Upper lobe of left lung (tissue), 4 donors: Measurements from ENCODE around the gene LDB2.
"Not testable (repeated sequence)": the region's sequence is repeated elsewhere in the genome, so short reads cannot be mapped to it uniquely, and the experiment has no call there.

Source experiments
- EP300 ChIP-seq, 4 donors: sonication (generic); formaldehyde crosslinking; IDR thresholded peaks; one replicate each; pipeline ENCODE4 v1.5.1; 2017; ENCODE audit warnings: antibody characterized with exemption in 4 of 4, control low read depth in 2 of 4
- POLR2A ChIP-seq, 4 donors: fragments of 450-650 bp; IDR thresholded peaks; one replicate each; pipeline ENCODE4 v1.5.1; 2016 to 2017; ENCODE audit warnings: antibody characterized with exemption in 4 of 4, mild to moderate bottlenecking in 2 of 4
- POLR2AphosphoS5 ChIP-seq, 2 donors: sonication (generic); formaldehyde crosslinking; IDR thresholded peaks; one replicate each; pipeline ENCODE4 v1.5.1; 2017; ENCODE audit warnings: antibody characterized with exemption in 2 of 2
- TF ChIP-seq, protein P1 (sequence below), 6 experiments: fragments of 450-650 bp in 4 of 6; fragments of 200-600 bp in 2 of 6; sonication (generic) in 2 of 6; IDR thresholded peaks; one replicate each; pipeline ENCODE4 v1.5.1; 2016 to 2019; ENCODE audit warnings: antibody characterized with exemption in 6 of 6

DNA sequence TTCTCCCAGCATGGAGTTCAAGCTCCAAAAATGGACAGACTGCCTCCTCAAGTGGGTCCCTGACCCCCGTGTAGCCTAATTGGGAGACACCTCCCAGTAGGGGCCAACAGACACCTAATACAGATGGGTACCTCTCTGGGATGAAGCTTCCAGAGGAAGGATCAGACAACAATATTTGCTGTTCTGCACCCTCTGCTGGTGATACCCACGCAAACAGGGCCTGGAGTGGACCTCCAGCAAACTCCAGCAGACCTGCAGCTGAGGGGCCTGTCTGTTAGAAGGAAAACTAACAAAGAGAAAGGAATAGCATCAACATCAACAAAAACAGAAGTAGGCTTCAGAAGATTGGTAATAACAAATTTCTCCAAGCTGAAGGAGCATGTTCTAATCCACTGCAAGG lies 269.2 kb downstream of the LDB2 start:
- not testable (repeated sequence) for TF ChIP-seq POLR2A, EP300, POLR2AphosphoS5 (IDR thresholded peaks at IDR 0.05)
- TF ChIP-seq, protein P1, sequence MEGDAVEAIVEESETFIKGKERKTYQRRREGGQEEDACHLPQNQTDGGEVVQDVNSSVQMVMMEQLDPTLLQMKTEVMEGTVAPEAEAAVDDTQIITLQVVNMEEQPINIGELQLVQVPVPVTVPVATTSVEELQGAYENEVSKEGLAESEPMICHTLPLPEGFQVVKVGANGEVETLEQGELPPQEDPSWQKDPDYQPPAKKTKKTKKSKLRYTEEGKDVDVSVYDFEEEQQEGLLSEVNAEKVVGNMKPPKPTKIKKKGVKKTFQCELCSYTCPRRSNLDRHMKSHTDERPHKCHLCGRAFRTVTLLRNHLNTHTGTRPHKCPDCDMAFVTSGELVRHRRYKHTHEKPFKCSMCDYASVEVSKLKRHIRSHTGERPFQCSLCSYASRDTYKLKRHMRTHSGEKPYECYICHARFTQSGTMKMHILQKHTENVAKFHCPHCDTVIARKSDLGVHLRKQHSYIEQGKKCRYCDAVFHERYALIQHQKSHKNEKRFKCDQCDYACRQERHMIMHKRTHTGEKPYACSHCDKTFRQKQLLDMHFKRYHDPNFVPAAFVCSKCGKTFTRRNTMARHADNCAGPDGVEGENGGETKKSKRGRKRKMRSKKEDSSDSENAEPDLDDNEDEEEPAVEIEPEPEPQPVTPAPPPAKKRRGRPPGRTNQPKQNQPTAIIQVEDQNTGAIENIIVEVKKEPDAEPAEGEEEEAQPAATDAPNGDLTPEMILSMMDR (IDR thresholded peaks at IDR 0.05): not testable (repeated sequence)
